Measurements from ENCODE around the gene ZNHIT1. TPM values are rescaled to one million over a fixed set of nuclear protein-coding genes. Genes with fewer than 3 reads are reported as not detected.

The ZNHIT1 gene
- 10 to 100 TPM; 56.6 to 57.1 TPM for total RNA-seq

GRCh38 chr7:101217388-101218235 lies at the start of gene ZNHIT1, which contains the start of gene PLOD3:
Gene ZNHIT1 (plus strand): TSS chr7:101218165. CDS start chr7:101218196, 31 bp downstream.
Gene PLOD3 (minus strand): TSS chr7:101217581. CDS start chr7:101217274, 307 bp downstream.
- CTCF ChIA-PET = interaction anchor here (0.9 to 2.9 kb wide), 23 partner anchors 9 to 366 kb away, joined by 3 to 69 read pairs (median 5); partner anchors contain the start of genes FIS1, MOGAT3, SLC12A9 and UFSP1
- peak; percentile 74 for ATAC-seq
- peak within 1 kb of the TSS; percentile 93 for H3K4me3 Mint-ChIP-seq

GRCh38 chr7:101168412-101169049 lies 49.4 kb upstream of the ZNHIT1 start:
- Mint-ChIP-seq H3K4me1 (peaks cover 51% of the 10 kb centered on the region), H3K27me3 (peaks cover 87% of the 10 kb centered on the region), H3K4me3 (no peak overlapping the region), H3K27ac (no peak overlapping the region), H3K36me3 (no peaks in the 10 kb centered on the region), H3K9me3 (ENCODE audit: low read depth) (no peaks in the 10 kb centered on the region)
- ATAC-seq (no peak), DNase-seq (no peak)
- CTCF ChIA-PET = interaction anchor here (1.5 to 1.6 kb wide), 2 partner anchors 24 kb away, joined by 6 to 20 read pairs; no protein-coding TSS in a partner anchor

More at GRCh38 chr7:101217388-101218235, at the start of gene ZNHIT1, which contains the start of gene PLOD3:
- peak within 1 kb of the TSS; percentile 84 for H3K27ac Mint-ChIP-seq
- H3K36me3 Mint-ChIP-seq = peaks cover 4% of the 10 kb centered on the region
- peaks cover 27% of the 10 kb centered on the region for H3K4me1 Mint-ChIP-seq
- no peaks in the 10 kb centered on the region for H3K27me3 Mint-ChIP-seq
- no peaks in the 10 kb centered on the region for H3K9me3 Mint-ChIP-seq (ENCODE audit: low read depth)
- peak; percentile 98 for DNase-seq

GRCh38 chr7:101169110-101169837 lies 48.7 kb upstream of the ZNHIT1 start:
- CTCF ChIA-PET = interaction anchor here (1.5 to 3.0 kb wide), 4 partner anchors 22 to 25 kb away, joined by 6 to 20 read pairs (median 16); no protein-coding TSS in a partner anchor
- no peak overlapping the region for H3K27ac Mint-ChIP-seq
- peak overlapping the region; percentile 12 for H3K4me3 Mint-ChIP-seq
- no peaks in the 10 kb centered on the region for H3K36me3 Mint-ChIP-seq
- no peak for DNase-seq
- peaks cover 92% of the 10 kb centered on the region for H3K27me3 Mint-ChIP-seq
- no peak for ATAC-seq
- peaks cover 55% of the 10 kb centered on the region for H3K4me1 Mint-ChIP-seq
- no peaks in the 10 kb centered on the region for H3K9me3 Mint-ChIP-seq (ENCODE audit: low read depth)

- Mint-ChIP-seq H3K27ac (no peak overlapping the region), H3K36me3 (no peaks in the 10 kb centered on the region), H3K4me1 (peaks cover 58% of the 10 kb centered on the region), H3K9me3 (ENCODE audit: low read depth) (no peaks in the 10 kb centered on the region), H3K4me3 (peak overlapping the region; percentile 12), H3K27me3 (peaks cover 92% of the 10 kb centered on the region)
- CTCF ChIA-PET = interaction anchor here (1.0 to 3.0 kb wide), 10 partner anchors 14 to 74 kb away, joined by 3 to 28 read pairs (median 4); partner anchors contain the start of genes PLOD3 and ZNHIT1
- ATAC-seq (peak; percentile 54), DNase-seq (peak; percentile 86)
These were observed 48.0 kb upstream of the ZNHIT1 start for GRCh38 chr7:101169838-101170551.

GRCh38 chr7:101170617-101171441 lies 47.1 kb upstream of the ZNHIT1 start:
- ATAC-seq = no peak
- Mint-ChIP-seq H3K4me3 (no peak overlapping the region), H3K36me3 (no peaks in the 10 kb centered on the region), H3K27ac (no peak overlapping the region), H3K9me3 (ENCODE audit: low read depth) (no peaks in the 10 kb centered on the region), H3K27me3 (peaks cover 92% of the 10 kb centered on the region), H3K4me1 (peaks cover 51% of the 10 kb centered on the region)
- no peak for DNase-seq
- CTCF ChIA-PET = interaction anchor here (1.0 to 3.0 kb wide), 12 partner anchors 13 to 112 kb away, joined by 3 to 28 read pairs (median 4); partner anchors contain the start of genes PLOD3 and ZNHIT1

- no peak for ATAC-seq
- Mint-ChIP-seq H3K27me3 (peaks cover 92% of the 10 kb centered on the region), H3K9me3 (ENCODE audit: low read depth) (no peaks in the 10 kb centered on the region), H3K4me3 (no peak overlapping the region), H3K27ac (no peak overlapping the region), H3K36me3 (no peaks in the 10 kb centered on the region), H3K4me1 (peaks cover 46% of the 10 kb centered on the region)
- CTCF ChIA-PET = interaction anchor here (0.9 to 3.0 kb wide), 12 partner anchors 11 to 111 kb away, joined by 3 to 28 read pairs (median 4); partner anchors contain the start of genes PLOD3 and ZNHIT1
- no peak for DNase-seq
These were observed 46.5 kb upstream of the ZNHIT1 start for GRCh38 chr7:101171442-101171837.

- Mint-ChIP-seq H3K4me3 (no peak overlapping the region), H3K9me3 (ENCODE audit: low read depth) (no peaks in the 10 kb centered on the region), H3K27ac (no peak overlapping the region), H3K36me3 (no peaks in the 10 kb centered on the region), H3K4me1 (peaks cover 43% of the 10 kb centered on the region), H3K27me3 (peaks cover 94% of the 10 kb centered on the region)
- no peak for ATAC-seq
- CTCF ChIA-PET = interaction anchor here (0.9 to 3.0 kb wide), 9 partner anchors 7 to 111 kb away, joined by 3 to 37 read pairs (median 6); partner anchors contain the start of genes PLOD3, VGF and ZNHIT1
- DNase-seq = no peak
These were observed 45.7 kb upstream of the ZNHIT1 start for GRCh38 chr7:101172005-101172853.

- H3K4me1 Mint-ChIP-seq = peaks cover 40% of the 10 kb centered on the region
- H3K4me3 Mint-ChIP-seq = peak overlapping the region; percentile 22
- H3K27me3 Mint-ChIP-seq = peaks cover 94% of the 10 kb centered on the region
- no peak overlapping the region for H3K27ac Mint-ChIP-seq
- CTCF ChIA-PET = interaction anchor here (0.8 to 3.1 kb wide), 12 partner anchors 8 to 279 kb away, joined by 3 to 37 read pairs (median 6); partner anchors contain the start of genes AP1S1, PLOD3, VGF and ZNHIT1
- no peaks in the 10 kb centered on the region for H3K36me3 Mint-ChIP-seq
- no peaks in the 10 kb centered on the region for H3K9me3 Mint-ChIP-seq (ENCODE audit: low read depth)
- DNase-seq (no peak), ATAC-seq (peak; percentile 16)
These were observed 44.9 kb upstream of the ZNHIT1 start for GRCh38 chr7:101172854-101173751.

- DNase-seq = peak; percentile 83
- peak; percentile 87 for ATAC-seq
- CTCF ChIA-PET = interaction anchor here (0.7 to 3.1 kb wide), 17 partner anchors 8 to 1795 kb away, joined by 3 to 37 read pairs (median 3); partner anchors contain the start of genes AP1S1, PLOD3, SLC12A9 and VGF
- Mint-ChIP-seq H3K9me3 (ENCODE audit: low read depth) (no peaks in the 10 kb centered on the region), H3K4me3 (peak overlapping the region; percentile 17), H3K36me3 (no peaks in the 10 kb centered on the region), H3K27me3 (peaks cover 92% of the 10 kb centered on the region), H3K27ac (no peak overlapping the region), H3K4me1 (peaks cover 37% of the 10 kb centered on the region)
These were observed 44.2 kb upstream of the ZNHIT1 start for GRCh38 chr7:101173752-101174244.
